Naive thymus-derived CD8-positive, alpha-beta T cell (primary cell): Measurements from ENCODE around the gene ARL4D. TPM values are rescaled to one million over a fixed set of nuclear protein-coding genes. Genes with fewer than 3 reads are reported as not detected.

ENCODE experiments used
- ATAC-seq, 2 donors: fragments of 150-1000 bp; cut with Tn5 transposase in 1 of 2; sonication (Bioruptor Pico), chemical (Tn5 transposase) in 1 of 2; 1 replicate in 1 of 2; 2 replicates in 1 of 2; pipeline ENCODE4 v1.10.0; 2021; ENCODE audit warnings: mild to moderate bottlenecking in 2 of 2, moderate library complexity in 2 of 2
- POLR2A ChIA-PET: fragments of 350-600 bp; sonication (Branson Sonifier 250); formaldehyde crosslinking; loops from one replicate; lab custom pipeline; 2021; ENCODE audit warnings: antibody characterized with exemption; lab: Charles Lee
- DNase-seq, 10 donors: peaks; one replicate each; pipeline versions ENCODE4 v3.0.0 to v3.0.0-alpha.2; 2020 to 2022
- H3K27ac Mint-ChIP-seq, 10 donors: one replicate each; pipeline ENCODE4 v1.8.0; 2020 to 2022; ENCODE audit warnings: mild to moderate bottlenecking in 10 of 10, mixed read lengths in 10 of 10, moderate library complexity in 4 of 10, inconsistent platforms in 1 of 10
- H3K27me3 Mint-ChIP-seq, 5 donors: one replicate each; pipeline ENCODE4 v1.8.0; 2021 to 2022; ENCODE audit warnings: mixed read lengths in 5 of 5
- H3K36me3 Mint-ChIP-seq, 3 donors: one replicate each; pipeline ENCODE4 v1.8.0; 2020 to 2022; ENCODE audit warnings: mixed read lengths in 3 of 3, mild to moderate bottlenecking in 2 of 3, inconsistent platforms in 1 of 3
- H3K4me1 Mint-ChIP-seq, 4 donors: one replicate each; pipeline ENCODE4 v1.8.0; 2021 to 2022; ENCODE audit warnings: mixed read lengths in 4 of 4
- H3K4me3 Mint-ChIP-seq, 10 donors: one replicate each; pipeline ENCODE4 v1.8.0; 2020 to 2022; ENCODE audit warnings: mild to moderate bottlenecking in 10 of 10, mixed read lengths in 10 of 10, moderate library complexity in 6 of 10, inconsistent platforms in 1 of 10
- H3K9me3 Mint-ChIP-seq, 9 donors: one replicate each; pipeline ENCODE4 v1.8.0; 2020 to 2022; ENCODE audit warnings: mixed read lengths in 9 of 9, mild to moderate bottlenecking in 3 of 9, inconsistent platforms in 1 of 9, moderate library complexity in 1 of 9
- polyA plus RNA-seq, 3 donors: library from polyadenylated mRNA; unstranded; fragments of 300-500 nt; fragmentation: Illumina TruSeq; gene quantifications; one replicate each; pipeline ENCODE4 v1.2.3, GENCODE V29; 2021
- total RNA-seq, 8 experiments: library from RNA in 2 of 8; stranded (reverse) in 2 of 8; gene quantifications; one replicate each; pipeline ENCODE4 v1.2.3 and lab custom pipeline; 2021 to 2026

Gene ARL4D
- total and polyA plus RNA-seq, 5 experiments from 2014 or later: 1.1 to 3.2 (median 2.2) TPM

- DNase-seq (no peak), ATAC-seq (no peak)
- H3K4me3 Mint-ChIP-seq: no peak overlapping the region
- no peaks in the 10 kb centered on the region for H3K36me3 Mint-ChIP-seq
- H3K4me1 Mint-ChIP-seq: no peaks in the 10 kb centered on the region
- H3K27me3 Mint-ChIP-seq: peaks cover 5 to 27% (median 13%) of the 10 kb centered on the region in 5 donors
- H3K27ac Mint-ChIP-seq: no peak overlapping the region
- H3K9me3 Mint-ChIP-seq: no peaks in the 10 kb centered on the region
- POLR2A ChIA-PET: no interaction called here
Measured at GRCh38 chr17:43438626-43439025, 39.8 kb downstream of the ARL4D start.

- Mint-ChIP-seq H3K27me3 (peaks cover 3 to 23% (median 16%) of the 10 kb centered on the region in 5 donors), H3K36me3 (no peaks in the 10 kb centered on the region), H3K9me3 (no peaks in the 10 kb centered on the region), H3K27ac (no peak overlapping the region), H3K4me1 (no peaks in the 10 kb centered on the region), H3K4me3 (no peak overlapping the region)
- DNase-seq (no peak), ATAC-seq (no peak)
- POLR2A ChIA-PET: no interaction called here
Measured at GRCh38 chr17:43439041-43439440, 40.2 kb downstream of the ARL4D start.

GRCh38 chr17:43442711-43443110 is 43.9 kb downstream of the ARL4D start:
- H3K9me3 Mint-ChIP-seq: peaks cover 0 to 3% (median 0%) of the 10 kb centered on the region in 9 donors
- H3K27me3 Mint-ChIP-seq: peaks cover 2 to 11% (median 5%) of the 10 kb centered on the region in 5 donors
- DNase-seq: no peak
- POLR2A ChIA-PET: no interaction called here
- H3K27ac Mint-ChIP-seq: no peak overlapping the region
- no peak overlapping the region for H3K4me3 Mint-ChIP-seq
- no peaks in the 10 kb centered on the region for H3K4me1 Mint-ChIP-seq
- no peak for ATAC-seq
- no peaks in the 10 kb centered on the region for H3K36me3 Mint-ChIP-seq

- no peaks in the 10 kb centered on the region for H3K36me3 Mint-ChIP-seq
- no peak for ATAC-seq
- H3K9me3 Mint-ChIP-seq: peaks cover 0 to 3% (median 0%) of the 10 kb centered on the region in 9 donors
- no peaks in the 10 kb centered on the region for H3K4me1 Mint-ChIP-seq
- no peak overlapping the region for H3K27ac Mint-ChIP-seq
- DNase-seq: no peak
- H3K27me3 Mint-ChIP-seq: peaks cover 2 to 11% (median 7%) of the 10 kb centered on the region in 5 donors
- POLR2A ChIA-PET: no interaction called here
- H3K4me3 Mint-ChIP-seq: no peak overlapping the region
Measured at GRCh38 chr17:43443381-43443780, 44.6 kb downstream of the ARL4D start.

GRCh38 chr17:43444223-43445008 is 45.6 kb downstream of the ARL4D start:
- H3K4me3 Mint-ChIP-seq: no peak overlapping the region
- H3K27ac Mint-ChIP-seq: no peak overlapping the region

GRCh38 chr17:43445009-43445589 is 46.3 kb downstream of the ARL4D start:
- no peak overlapping the region for H3K27ac Mint-ChIP-seq
- H3K9me3 Mint-ChIP-seq: peaks cover 0 to 3% (median 0%) of the 10 kb centered on the region in 9 donors
- POLR2A ChIA-PET: interaction anchor here (0.7 kb wide), 1 partner anchor 83 kb away, joined by 4 read pairs; no protein-coding TSS in a partner anchor
- H3K4me3 Mint-ChIP-seq: no peak overlapping the region
- H3K4me1 Mint-ChIP-seq: no peaks in the 10 kb centered on the region
- no peak for DNase-seq
- no peaks in the 10 kb centered on the region for H3K36me3 Mint-ChIP-seq
- no peak for ATAC-seq
- H3K27me3 Mint-ChIP-seq: peaks cover 3 to 11% (median 9%) of the 10 kb centered on the region in 5 donors

More at GRCh38 chr17:43444223-43445008, 45.6 kb downstream of the ARL4D start:
- POLR2A ChIA-PET: no interaction called here
- H3K9me3 Mint-ChIP-seq: peaks cover 0 to 3% (median 0%) of the 10 kb centered on the region in 9 donors
- H3K27me3 Mint-ChIP-seq: peaks cover 3 to 11% (median 9%) of the 10 kb centered on the region in 5 donors
- H3K4me1 Mint-ChIP-seq: no peaks in the 10 kb centered on the region
- DNase-seq: no peak
- H3K36me3 Mint-ChIP-seq: no peaks in the 10 kb centered on the region
- no peak for ATAC-seq

GRCh38 chr17:43446773-43447172 is 48.0 kb downstream of the ARL4D start:
- H3K27me3 Mint-ChIP-seq: peaks cover 3 to 11% (median 9%) of the 10 kb centered on the region in 5 donors
- no peaks in the 10 kb centered on the region for H3K36me3 Mint-ChIP-seq
- H3K4me1 Mint-ChIP-seq: no peaks in the 10 kb centered on the region
- POLR2A ChIA-PET: no interaction called here
- no peak overlapping the region for H3K27ac Mint-ChIP-seq
- H3K4me3 Mint-ChIP-seq: no peak overlapping the region
- ATAC-seq: no peak
- H3K9me3 Mint-ChIP-seq: peaks cover 0 to 3% (median 0%) of the 10 kb centered on the region in 9 donors
- DNase-seq: no peak

- ATAC-seq (no peak), DNase-seq (no peak)
- Mint-ChIP-seq H3K36me3 (no peaks in the 10 kb centered on the region), H3K4me3 (no peak overlapping the region), H3K27ac (no peak overlapping the region), H3K4me1 (peaks cover 0 to 1% (median 0%) of the 10 kb centered on the region in 4 donors), H3K27me3 (peaks cover 3 to 12% (median 10%) of the 10 kb centered on the region in 5 donors), H3K9me3 (peaks cover 0 to 3% (median 0%) of the 10 kb centered on the region in 9 donors)
- POLR2A ChIA-PET: no interaction called here
Measured at GRCh38 chr17:43448720-43449469, 50.1 kb downstream of the ARL4D start.

- Mint-ChIP-seq H3K9me3 (peaks cover 0 to 3% (median 0%) of the 10 kb centered on the region in 9 donors), H3K4me3 (no peak overlapping the region), H3K27ac (no peak overlapping the region), H3K4me1 (peaks cover 0 to 1% (median 0%) of the 10 kb centered on the region in 4 donors), H3K27me3 (peaks cover 2 to 10% (median 4%) of the 10 kb centered on the region in 5 donors), H3K36me3 (no peaks in the 10 kb centered on the region)
- DNase-seq (no peak), ATAC-seq (no peak)
- POLR2A ChIA-PET: no interaction called here
Measured at GRCh38 chr17:43449470-43450248, 50.9 kb downstream of the ARL4D start.

Other genes with a start within 250 kb of the ARL4D start
- gene NBR1, start 227.8 kb upstream of the ARL4D start, total RNA-seq: 10 to 100 TPM; 81.3 to 88.0 TPM
- gene NBR1, start 227.8 kb upstream of the ARL4D start, polyA plus RNA-seq: 10 to 100 TPM; 63.3 to 73.2 (median 68.1) TPM
- 10 to 100 TPM; 17.3 to 18.0 TPM for gene TMEM106A, start 187.1 kb upstream of the ARL4D start, total RNA-seq
- gene TMEM106A, start 187.1 kb upstream of the ARL4D start, polyA plus RNA-seq: 1 to 10 TPM; 4.1 to 5.5 (median 4.2) TPM
- 1 to 10 TPM; 1.4 to 2.1 TPM for gene CCDC200, start 170.4 kb upstream of the ARL4D start, total RNA-seq
- gene CCDC200, start 170.4 kb upstream of the ARL4D start, polyA plus RNA-seq: under 1 TPM in 2 of 3 donors, not detected in 1; 0.69 to 0.73 TPM
- gene RNU2-1, start 165.0 kb upstream of the ARL4D start, total RNA-seq: 1,000 to 10,000 TPM; 8,620 to 8,904 TPM
- not detected for gene RNU2-1, start 165.0 kb upstream of the ARL4D start, polyA plus RNA-seq
- gene DHX8, start 85.0 kb downstream of the ARL4D start, total RNA-seq: 10 to 100 TPM; 67.1 to 81.0 TPM
- 10 to 100 TPM; 16.3 to 28.4 (median 28.2) TPM for gene DHX8, start 85.0 kb downstream of the ARL4D start, polyA plus RNA-seq
- gene ETV4, start 147.3 kb downstream of the ARL4D start, total RNA-seq: not detected
- under 1 TPM in 1 of 3 donors, not detected in 2; 0.09 TPM for gene ETV4, start 147.3 kb downstream of the ARL4D start, polyA plus RNA-seq